ENCODE results near the gene CACYBP. TPM values are rescaled to one million over a fixed set of nuclear protein-coding genes. Genes with fewer than 3 reads are reported as not detected.

Gene CACYBP
- total RNA-seq, 1 donor from 2014 or later = 98.0 TPM

DNA sequence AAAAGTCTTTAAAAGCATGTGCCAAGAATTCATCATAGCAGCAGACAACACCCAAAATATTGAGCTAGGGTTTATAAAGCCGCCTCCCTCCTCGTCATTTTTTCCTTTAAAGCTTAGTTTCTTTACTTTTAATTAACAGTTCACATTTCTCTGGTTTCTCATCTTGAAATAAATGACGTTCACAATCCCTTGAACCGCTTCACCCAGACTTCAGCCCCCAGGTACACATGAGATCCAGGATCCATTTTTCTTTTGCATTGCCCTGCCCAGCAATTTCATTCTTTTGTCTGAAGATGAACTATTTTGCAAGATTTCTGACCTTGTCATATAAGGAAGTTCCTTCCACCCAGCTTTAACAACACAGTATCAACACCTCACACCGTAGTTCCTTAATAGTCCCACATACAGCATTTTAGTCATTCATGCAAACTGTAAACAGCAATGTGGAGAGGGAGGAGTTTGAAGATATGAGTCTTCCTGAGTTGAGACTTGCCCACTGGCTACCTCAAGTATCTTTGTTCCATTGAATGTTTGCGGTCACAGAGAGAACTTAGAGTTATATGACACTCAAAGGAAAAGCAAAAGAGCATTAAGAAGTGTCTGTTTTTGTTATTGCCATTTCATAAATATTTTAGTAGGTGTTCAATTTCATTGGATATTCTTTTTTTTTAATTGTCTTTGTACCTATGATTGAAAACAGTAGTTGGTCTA lies 35.3 kb upstream of the CACYBP start:
- DNase-seq (ENCODE audit: low read depth) = no peak
- no peak overlapping the region for H3K4me3 ChIP-seq (ENCODE audit: low read depth, low read length)

DNA sequence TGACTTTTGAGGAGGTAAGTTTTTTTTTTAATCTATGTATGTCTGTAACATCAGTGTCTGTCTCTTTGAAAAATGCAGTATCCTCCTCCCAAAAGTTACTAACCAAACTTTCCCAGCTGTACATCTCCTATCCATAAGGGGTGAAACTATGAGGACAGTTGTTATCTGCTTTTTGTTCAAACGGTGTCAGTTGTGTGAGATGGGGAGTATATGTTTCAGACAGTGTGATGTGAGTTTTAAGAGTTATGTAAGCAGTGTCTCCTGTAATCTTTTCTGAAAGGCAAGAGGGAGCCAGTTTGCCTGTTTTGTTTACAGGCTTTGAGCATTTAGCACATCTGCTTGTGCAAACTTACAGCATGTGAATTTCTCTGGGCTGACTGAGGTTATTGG lies 34.8 kb upstream of the CACYBP start:
- H3K27me3 ChIP-seq (ENCODE audit: control insufficient read depth, insufficient read depth, low read length) = no peaks in the 10 kb centered on the region
- H3K4me3 ChIP-seq (ENCODE audit: low read depth, low read length) = no peak overlapping the region
- H3K36me3 ChIP-seq (ENCODE audit: control insufficient read depth, insufficient read depth, low read length) = no peaks in the 10 kb centered on the region
- TF ChIP-seq, protein P1, sequence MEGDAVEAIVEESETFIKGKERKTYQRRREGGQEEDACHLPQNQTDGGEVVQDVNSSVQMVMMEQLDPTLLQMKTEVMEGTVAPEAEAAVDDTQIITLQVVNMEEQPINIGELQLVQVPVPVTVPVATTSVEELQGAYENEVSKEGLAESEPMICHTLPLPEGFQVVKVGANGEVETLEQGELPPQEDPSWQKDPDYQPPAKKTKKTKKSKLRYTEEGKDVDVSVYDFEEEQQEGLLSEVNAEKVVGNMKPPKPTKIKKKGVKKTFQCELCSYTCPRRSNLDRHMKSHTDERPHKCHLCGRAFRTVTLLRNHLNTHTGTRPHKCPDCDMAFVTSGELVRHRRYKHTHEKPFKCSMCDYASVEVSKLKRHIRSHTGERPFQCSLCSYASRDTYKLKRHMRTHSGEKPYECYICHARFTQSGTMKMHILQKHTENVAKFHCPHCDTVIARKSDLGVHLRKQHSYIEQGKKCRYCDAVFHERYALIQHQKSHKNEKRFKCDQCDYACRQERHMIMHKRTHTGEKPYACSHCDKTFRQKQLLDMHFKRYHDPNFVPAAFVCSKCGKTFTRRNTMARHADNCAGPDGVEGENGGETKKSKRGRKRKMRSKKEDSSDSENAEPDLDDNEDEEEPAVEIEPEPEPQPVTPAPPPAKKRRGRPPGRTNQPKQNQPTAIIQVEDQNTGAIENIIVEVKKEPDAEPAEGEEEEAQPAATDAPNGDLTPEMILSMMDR (IDR thresholded peaks at IDR 0.05; ENCODE audit: insufficient read depth, low read length, poor library complexity, severe bottlenecking) = no peak
- DNase-seq (ENCODE audit: low read depth) = no peak

More for the DNA sequence above, 35.3 kb upstream of the CACYBP start:
- H3K27me3 ChIP-seq (ENCODE audit: control insufficient read depth, insufficient read depth, low read length) = no peaks in the 10 kb centered on the region
- no peaks in the 10 kb centered on the region for H3K36me3 ChIP-seq (ENCODE audit: control insufficient read depth, insufficient read depth, low read length)
- TF ChIP-seq, protein P1 (IDR thresholded peaks at IDR 0.05; ENCODE audit: insufficient read depth, low read length, poor library complexity, severe bottlenecking) = no peak

DNA sequence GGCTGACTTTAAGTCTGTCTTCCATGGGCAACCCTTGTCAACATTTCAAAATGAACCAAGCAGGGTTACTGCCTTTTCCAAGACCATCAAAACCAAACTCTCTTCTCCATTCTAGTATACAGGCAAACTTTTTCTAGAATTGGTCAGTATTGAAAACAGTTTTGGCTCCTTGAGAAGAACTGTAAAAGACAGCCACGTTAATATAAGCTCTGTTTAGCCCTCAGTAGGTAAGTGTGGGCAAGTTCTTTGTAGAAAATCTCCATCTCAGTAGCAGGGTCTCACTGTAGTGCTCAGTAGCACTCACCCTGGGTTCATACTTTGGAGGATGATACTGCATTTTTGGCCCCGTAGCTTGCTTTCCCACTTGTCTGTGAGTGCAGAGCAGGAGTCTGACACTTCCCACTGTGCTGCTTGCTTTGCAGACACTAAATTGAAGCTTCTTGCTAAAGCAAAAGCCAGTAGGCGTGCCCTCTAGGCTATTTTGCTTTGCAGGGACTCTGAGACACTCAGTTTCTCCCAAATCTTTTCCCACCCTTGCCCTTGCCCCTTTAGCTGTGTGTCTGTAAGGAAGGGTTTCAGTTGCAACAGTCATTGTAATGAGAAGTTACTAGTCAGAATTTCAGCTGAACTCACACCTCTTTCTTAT lies 34.3 kb upstream of the CACYBP start:
- no peak for DNase-seq (ENCODE audit: low read depth)
- Histone ChIP-seq H3K4me3 (ENCODE audit: low read depth, low read length) (no peak overlapping the region), H3K27me3 (ENCODE audit: control insufficient read depth, insufficient read depth, low read length) (no peaks in the 10 kb centered on the region), H3K36me3 (ENCODE audit: control insufficient read depth, insufficient read depth, low read length) (no peaks in the 10 kb centered on the region)
- TF ChIP-seq, protein P1 (IDR thresholded peaks at IDR 0.05; ENCODE audit: insufficient read depth, low read length, poor library complexity, severe bottlenecking) = no peak

DNA sequence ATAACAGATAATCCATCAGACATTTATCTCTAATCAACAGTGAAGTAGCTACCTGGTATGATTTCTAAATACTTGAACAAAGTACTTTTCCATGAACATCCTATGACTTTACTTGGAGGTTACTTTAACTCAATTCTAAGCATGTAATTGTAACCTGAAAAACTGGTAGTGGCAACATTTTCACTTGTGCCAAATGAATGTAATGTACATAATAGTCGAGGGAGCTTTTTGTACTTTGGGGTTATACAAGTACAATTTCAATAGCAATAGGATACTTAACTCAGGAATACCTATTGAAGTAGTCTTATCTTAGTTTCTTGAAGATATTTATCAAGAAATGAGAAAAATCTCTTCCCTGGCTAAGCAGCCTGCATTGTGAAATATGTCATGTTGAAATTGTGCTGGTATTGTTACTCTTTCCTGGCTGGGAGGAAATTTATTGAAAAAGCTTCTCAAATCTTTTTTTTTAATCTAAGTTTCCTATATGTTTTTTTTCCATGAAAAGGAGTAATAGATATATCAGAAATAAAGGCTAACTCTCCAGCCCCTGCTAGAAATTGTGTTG lies 33.7 kb upstream of the CACYBP start:
- H3K27me3 ChIP-seq (ENCODE audit: control insufficient read depth, insufficient read depth, low read length) = no peaks in the 10 kb centered on the region
- no peak overlapping the region for H3K4me3 ChIP-seq (ENCODE audit: low read depth, low read length)
- TF ChIP-seq, protein P1 (IDR thresholded peaks at IDR 0.05; ENCODE audit: insufficient read depth, low read length, poor library complexity, severe bottlenecking) = no peak
- no peaks in the 10 kb centered on the region for H3K36me3 ChIP-seq (ENCODE audit: control insufficient read depth, insufficient read depth, low read length)
- DNase-seq (ENCODE audit: low read depth) = no peak

DNA sequence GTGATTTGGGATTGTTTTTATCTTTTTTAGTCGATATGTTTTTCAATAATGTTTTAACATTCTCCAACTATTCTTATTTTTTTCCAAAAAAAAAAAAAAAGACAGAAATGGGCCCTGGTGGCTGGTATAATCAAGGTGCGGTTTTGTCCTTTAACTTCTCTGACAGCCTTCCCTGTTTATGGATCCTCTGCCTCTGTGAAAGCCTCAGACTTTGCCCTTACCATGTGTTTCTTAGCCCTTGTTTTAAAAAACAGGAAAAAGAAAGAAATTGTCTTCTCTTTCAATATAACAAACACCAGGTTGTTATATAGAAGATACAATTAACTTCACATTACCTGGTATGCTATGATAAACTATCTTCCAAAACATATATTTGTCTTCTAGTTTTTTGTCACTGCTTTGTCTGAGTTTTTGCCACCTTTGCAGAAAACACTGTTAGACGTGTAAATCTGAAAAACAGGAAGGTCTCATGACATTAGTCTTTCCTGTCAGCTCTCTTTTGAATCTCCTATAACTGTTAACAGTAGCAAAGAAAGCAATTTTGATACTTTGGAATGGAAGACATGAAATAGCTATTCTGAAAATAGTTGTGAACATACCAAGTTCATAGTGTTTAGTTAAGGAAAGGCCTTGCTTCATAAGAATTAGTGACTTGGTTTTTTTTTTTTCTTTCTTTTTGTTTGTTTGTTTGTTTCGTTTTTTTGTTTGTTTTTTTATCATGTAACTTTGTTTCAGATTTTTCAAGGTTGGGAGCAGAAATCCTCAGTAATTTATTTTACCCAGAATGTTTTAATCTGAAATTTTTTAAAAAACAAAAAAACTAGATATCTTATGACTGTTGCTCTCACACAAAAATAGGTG lies 31.7 kb upstream of the CACYBP start:
- H3K27me3 ChIP-seq (ENCODE audit: control insufficient read depth, insufficient read depth, low read length) = no peaks in the 10 kb centered on the region
- no peak for DNase-seq (ENCODE audit: low read depth)
- no peak overlapping the region for H3K4me3 ChIP-seq (ENCODE audit: low read depth, low read length)
- no peaks in the 10 kb centered on the region for H3K36me3 ChIP-seq (ENCODE audit: control insufficient read depth, insufficient read depth, low read length)
- TF ChIP-seq, protein P1 (IDR thresholded peaks at IDR 0.05; ENCODE audit: insufficient read depth, low read length, poor library complexity, severe bottlenecking) = no peak
